Ramos (cell line): ENCODE measurements around the gene USP6NL.
"Not testable (repeated sequence)": the region's sequence is repeated elsewhere in the genome, so short reads cannot be mapped to it uniquely, and the experiment has no call there.

Source experiments
- in situ Hi-C: fragments of 300-500 bp; cut with MboI; formaldehyde crosslinking; loops from one replicate; pipeline ENCODE4 v1.14.3; 2022; ENCODE audit warnings: low sequenced_read_pairs; ENCODE audit not compliant: unreplicated experiment

Gene USP6NL

GRCh38 chr10:11498399-11498798, 113.1 kb downstream of the USP6NL start:
- in situ Hi-C loops: no loop called here

GRCh38 chr10:11494923-11495322, 116.5 kb downstream of the USP6NL start:
- in situ Hi-C loops: not testable (repeated sequence)

GRCh38 chr10:11493646-11494045, 117.8 kb downstream of the USP6NL start:
- in situ Hi-C loops: no loop called here

- in situ Hi-C loops: no loop called here
Measured at GRCh38 chr10:11491087-11491486, 120.4 kb downstream of the USP6NL start.

GRCh38 chr10:11489591-11489990, 121.9 kb downstream of the USP6NL start:
- in situ Hi-C loops: no loop called here

- in situ Hi-C loops: no loop called here
Measured at GRCh38 chr10:11488126-11488525, 123.3 kb downstream of the USP6NL start.

- in situ Hi-C loops: no loop called here
Measured at GRCh38 chr10:11483201-11484148, 128.0 kb downstream of the USP6NL start.

- in situ Hi-C loops: no loop called here
Measured at GRCh38 chr10:11482306-11482705, 129.1 kb downstream of the USP6NL start.

GRCh38 chr10:11480687-11481086, 130.8 kb downstream of the USP6NL start:
- in situ Hi-C loops: no loop called here

- in situ Hi-C loops: no loop called here
Measured at GRCh38 chr10:11479300-11479699, 132.2 kb downstream of the USP6NL start.

DNA sequence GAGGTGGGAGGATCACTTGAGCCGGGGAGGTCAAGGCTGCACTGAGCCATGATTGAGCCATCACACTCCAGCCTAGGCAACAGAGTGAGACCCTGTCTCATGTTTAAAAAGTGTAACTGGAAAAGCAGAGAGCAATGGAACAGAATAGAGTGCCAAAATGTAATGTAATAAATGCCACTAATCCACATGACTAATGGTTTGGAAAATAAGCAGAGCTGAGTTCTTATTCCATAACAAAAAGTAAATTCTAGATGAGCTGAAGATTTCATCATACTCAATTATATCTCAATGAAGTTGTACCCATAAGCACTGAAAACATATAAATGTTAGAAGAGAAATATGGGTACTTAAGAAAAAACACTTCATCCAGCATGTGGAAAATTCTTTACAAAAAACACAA, 132.6 kb downstream of the USP6NL start:
- in situ Hi-C loops: no loop called here

GRCh38 chr10:11475831-11476434, 135.5 kb downstream of the USP6NL start:
- in situ Hi-C loops: no loop called here

- in situ Hi-C loops: no loop called here
Measured at GRCh38 chr10:11473128-11473760, 138.2 kb downstream of the USP6NL start.

- in situ Hi-C loops: no loop called here
Measured at GRCh38 chr10:11472158-11472753, 139.2 kb downstream of the USP6NL start.

GRCh38 chr10:11469575-11470391, 141.7 kb downstream of the USP6NL start:
- in situ Hi-C loops: no loop called here

- in situ Hi-C loops: no loop called here
Measured at GRCh38 chr10:11468126-11468742, 143.2 kb downstream of the USP6NL start.

GRCh38 chr10:11465406-11465805, 146.0 kb downstream of the USP6NL start:
- in situ Hi-C loops: no loop called here

GRCh38 chr10:11463111-11463510, 148.3 kb downstream of the USP6NL start:
- in situ Hi-C loops: no loop called here

- in situ Hi-C loops: no loop called here
Measured at GRCh38 chr10:11462071-11462470, 149.4 kb downstream of the USP6NL start.
